CD4-positive, alpha-beta T cell treated with Interleukin-10 for 1 hour (primary cell): ENCODE results near the gene MIGA2.

Source experiments
- DNase-seq: peaks from one replicate; pipeline ENCODE4 v3.0.0-alpha.2; 2020

The MIGA2 gene

DNA sequence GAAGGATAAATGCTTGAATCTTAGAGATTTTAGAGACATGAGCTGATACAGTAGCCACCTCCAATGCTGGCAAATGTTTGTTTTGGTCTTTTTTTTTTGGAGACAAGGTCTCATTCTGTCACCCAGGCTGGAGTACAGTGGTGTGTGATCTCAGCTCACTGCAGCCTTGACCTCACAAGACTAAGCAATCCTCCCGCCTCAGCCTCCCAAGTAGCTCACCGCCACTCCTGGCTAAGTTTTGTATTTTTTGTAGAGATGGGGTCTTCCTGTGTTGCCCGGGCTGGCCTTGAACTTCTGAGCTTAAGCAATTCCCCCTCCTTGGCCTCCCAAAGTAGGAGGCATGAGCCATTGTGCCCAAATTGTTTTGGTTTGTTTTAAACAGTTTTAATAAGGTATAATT is 37.7 kb downstream of the MIGA2 start:
- DNase-seq, result no peak

DNA sequence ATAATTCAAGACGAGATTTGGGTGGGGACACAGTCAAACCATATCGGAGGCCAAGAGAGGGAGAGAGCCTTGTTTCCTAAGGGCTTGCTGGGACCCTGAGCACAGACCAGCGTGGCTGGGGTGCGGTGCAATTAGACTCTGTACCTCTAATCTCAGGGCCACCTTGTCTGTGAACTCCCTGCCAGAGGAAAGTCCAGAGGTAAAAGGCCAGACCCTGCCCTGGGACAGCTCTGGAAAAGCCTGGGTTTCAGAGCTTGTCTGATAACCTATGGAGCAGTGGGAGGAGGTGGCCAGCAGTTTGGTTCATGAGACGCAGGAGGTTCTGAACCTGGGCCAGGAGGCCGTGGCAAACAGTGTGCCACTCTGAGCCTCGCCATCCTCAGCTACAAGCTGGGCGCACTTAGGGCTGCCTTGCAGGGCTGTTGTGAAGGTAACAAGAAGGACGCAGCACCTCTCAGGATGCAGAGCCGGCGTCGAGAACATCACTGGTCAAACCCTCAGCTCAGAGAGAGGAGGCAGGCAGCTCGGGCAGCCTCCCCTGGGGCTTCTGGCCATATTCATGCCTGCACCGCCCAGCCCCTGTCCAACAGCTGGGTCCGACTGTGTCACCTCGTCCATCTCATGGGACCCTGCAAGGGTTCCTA is 39.7 kb downstream of the MIGA2 start:
- no peak for DNase-seq

DNA sequence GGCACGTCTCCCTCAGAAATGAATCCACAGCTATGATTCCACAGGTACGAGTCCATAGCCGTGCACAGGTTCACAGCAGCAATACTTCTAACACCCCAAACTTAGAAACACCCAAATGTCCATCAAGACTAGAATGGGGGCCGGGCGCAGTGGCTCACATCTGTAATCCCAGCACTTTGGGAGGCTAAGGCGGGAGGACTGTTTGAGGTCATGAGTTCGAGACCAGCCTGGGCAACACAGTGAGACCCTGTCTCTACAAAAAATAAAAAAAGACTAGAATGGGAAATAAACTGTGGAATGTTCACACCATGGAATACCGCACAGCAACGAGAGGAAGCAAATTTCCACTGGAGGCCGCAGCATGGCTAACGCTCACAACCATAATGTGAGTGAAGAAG is 40.2 kb downstream of the MIGA2 start:
- no peak for DNase-seq

DNA sequence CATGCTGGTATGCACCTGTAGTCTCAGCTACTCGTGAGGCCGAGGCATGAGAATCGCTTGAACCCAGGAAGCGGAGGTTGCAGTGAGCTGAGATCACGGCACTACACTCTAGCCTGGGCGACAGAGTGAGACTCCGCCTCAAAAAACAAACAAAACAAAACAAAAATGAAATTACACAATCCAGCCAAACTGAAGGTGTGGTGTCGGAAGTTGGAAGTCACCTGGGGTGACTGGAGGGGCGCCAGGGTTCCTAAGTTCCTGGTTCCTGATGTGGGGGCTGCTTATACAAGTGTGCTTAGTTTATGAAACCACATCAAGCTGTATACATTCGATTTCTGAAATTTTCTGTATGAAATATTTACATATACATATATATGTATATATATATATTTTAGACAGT is 40.8 kb downstream of the MIGA2 start:
- no peak for DNase-seq

DNA sequence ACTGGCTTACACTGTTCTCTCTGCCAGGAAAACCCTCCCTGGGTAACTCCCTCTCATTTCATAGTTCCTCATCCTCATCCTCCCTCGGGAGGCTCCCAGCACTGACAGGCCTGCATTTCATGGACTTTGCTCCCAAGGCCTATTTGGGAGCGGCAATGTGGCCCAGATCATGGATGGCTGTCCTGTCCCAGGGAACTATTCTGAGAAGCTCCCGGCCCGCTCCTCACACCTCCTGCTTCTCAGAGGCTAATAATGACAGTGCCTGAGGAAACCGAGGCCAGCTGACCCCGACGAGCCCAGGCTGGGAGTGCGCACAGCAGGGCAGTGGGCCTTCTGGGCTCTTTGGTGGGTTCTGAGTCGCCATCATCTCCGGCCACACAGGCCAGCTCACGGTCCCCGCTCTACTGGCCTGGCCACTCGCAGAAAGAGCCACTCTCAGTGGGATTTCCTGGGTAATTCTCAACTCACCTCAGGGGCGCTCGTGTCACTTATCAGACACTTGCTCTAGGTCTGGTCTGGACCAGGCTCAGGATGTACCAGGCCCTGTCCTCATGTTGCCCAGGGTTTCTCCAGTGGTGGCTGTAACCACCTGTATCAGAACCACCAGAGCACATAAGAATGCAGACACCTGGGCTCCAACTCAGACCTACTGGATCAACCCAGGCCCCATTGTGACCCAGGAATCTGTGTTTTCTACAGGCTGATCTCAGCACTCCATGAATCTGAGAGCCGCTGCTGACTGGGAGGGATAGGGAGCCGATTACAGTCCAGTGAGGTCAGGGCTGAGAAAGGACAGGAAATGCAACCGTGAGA is 42.5 kb downstream of the MIGA2 start:
- no peak for DNase-seq

DNA sequence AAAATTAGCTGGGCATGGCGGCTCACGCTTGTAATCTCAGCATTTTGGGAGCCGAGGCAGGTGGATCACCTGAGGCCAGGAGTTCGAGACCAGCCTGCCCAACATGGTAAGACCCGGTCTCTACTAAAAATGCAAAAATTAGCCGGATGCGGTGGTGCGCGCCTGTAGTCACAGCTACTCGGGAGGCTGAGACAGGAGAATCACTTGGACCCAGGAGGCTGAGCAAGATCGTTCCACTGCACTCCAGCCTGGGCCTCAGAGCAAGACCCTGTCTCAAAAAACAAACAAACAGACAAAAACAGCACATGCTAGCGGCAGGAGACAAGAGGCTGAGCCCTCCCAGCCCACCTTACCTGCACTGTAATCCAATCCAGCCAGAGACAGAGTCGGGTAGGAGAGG is 43.4 kb downstream of the MIGA2 start:
- DNase-seq, result no peak

DNA sequence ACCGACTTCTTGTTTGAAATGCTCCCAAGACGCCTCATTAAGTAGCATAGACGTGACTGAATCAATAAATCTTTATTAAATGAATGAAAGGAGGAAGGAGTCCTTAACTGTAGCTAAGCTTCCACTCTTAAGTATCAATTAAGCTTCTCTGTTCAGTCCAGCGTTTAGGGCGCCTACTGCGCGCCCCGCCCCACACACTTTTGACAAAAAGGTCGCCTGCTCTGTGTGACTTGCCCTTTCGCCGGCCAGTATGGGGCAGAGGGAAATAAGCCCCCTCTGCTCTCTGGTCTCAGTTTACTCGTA is 43.8 kb downstream of the MIGA2 start:
- DNase-seq, result no peak

DNA sequence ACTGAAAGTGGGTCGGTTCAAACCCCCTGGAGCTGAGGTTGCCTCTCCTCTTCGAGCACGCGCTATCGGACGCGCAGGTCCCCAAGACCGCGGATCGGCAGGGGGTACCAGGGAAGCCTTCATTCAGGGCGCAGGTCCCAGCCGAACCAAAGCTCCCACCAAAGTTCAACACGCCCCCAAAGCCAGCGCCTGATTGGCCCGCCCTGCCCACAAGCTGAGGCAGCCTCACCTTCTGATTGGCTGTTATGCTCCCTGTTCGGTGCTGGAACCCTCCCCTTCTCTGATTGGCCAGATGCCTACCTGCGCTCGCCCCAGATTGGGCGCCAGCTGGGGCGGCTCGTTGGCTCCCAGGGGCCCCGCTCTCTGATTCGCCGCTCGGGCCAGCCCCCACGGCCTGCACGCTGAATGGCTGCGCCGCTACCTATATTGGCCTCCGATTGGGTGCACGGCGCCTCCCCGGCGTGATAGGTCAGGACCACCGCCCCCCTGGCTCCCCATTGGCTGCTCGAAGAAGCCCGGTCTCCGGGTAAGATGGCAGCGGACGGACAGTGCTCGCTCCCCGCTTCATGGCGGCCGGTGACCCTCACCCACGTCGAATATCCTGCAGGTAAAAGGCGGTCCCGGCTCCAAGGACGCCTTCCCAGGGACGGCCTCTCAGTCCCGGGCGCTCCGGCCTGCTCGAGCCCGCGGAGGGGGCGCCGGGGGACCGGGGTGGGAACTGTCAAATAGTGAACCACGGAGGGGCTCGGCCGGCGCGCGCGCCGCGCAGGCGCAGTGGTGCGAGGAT is 44.4 kb downstream of the MIGA2 start, which contains the start of gene DOLPP1:
TSS of gene DOLPP1 (plus strand) at position 511 of the 787 bp plus-strand sequence. CDS start at position 532, 21 bp downstream.
- peak; percentile 99 for DNase-seq

DNA sequence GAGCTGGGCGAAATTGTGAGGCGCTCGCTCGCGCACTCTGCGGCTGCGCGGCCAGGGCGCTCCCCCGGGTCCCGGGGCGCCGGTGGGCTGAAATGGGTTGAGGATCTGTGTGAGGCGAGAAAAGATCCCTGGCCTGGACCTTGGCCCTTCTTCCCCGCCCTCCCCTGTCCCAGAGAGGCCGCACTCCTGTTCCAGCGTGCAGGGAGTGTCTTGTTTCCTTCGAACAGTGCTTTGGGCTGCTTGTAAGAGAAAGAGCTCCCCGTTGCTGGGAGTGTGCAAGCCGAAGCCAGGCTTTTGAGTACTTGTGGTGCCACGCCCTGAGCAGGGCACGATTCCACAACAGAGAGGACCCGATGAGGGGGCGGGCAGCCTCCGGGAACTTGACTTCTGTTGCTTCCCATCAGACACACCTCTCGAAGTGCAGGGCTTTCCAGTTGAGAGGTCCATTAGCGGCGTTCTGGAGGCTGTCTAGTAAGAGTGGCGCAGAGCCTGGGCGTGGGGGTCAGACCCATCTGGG is 45.0 kb downstream of the MIGA2 start:
- no peak for DNase-seq

DNA sequence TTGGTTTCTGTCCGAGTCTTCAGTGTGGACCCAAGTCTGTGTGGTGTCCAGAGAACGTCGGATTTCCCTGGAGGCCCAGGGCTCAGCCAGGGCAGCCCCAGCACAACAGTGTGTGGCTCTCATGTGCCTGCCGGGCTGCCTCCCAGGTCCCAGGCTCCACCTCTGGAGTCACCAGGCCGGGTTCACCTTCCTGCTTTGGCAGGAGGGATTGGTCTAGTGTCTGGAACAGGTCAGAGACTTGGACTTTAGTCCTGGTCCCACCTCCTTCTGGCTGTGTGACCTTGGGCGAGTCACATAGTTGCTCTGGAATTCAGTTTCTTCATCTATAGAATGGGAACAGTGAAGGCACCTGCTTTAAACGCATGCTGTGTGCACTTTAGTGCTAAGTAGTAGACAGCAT is 47.7 kb downstream of the MIGA2 start:
- DNase-seq, result no peak

DNA sequence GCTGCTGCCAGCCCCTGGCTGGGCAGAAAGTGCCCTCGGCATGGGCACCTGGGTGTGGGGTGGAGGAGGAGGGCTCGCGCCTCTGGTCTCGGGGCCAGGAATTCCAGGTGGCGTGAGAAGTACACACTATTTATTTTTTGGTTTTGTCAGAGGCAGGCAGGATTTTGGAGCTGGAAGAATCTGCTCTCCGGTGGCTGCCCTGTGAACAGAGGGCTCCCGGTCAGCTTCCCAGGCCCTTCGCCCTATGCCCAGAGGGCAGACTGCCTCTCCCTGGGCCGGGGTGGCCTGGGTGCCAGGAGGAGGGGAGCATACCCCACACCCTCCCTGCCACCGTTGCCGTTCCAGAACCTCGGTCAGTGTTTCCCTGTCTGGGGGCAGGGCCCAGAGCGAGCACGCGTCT is 52.8 kb downstream of the MIGA2 start:
- no peak for DNase-seq

DNA sequence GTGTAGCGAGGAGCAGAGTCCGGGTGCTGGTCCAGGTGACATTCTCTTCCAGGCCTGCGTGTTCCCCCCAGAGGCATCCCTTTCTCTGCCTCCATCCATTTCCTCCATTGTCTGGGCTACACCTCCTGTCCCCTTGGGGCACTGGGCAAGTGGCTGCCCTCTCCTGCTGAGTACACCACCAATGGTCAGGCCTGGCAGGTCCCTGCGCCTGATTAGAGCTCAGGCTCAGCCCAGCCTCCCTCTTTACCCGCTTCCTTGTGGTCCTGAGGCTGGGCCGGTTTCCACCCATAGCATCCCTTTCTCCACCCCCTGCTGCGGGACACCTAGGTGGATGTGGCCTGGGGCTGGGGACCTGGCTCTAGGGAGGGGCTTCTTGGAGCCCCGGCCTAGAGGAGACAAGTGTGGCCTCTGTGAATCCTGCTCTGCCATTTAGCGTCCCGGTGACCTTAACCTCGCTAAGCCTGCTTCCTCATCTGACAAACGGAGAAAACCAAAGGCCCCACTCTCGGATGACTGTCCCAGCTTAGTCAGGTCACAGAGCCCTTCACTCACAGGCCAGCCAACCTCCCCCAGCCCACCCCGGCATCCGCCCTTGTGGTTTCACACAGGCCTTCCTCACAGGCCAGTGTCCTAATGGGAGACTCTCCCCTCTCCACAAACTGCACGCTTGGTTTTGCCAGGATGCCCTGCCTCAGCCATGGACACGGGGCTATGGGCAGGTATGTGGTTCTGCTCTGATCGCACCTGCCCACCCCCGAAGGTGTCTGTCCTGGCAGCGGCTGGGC is 57.4 kb downstream of the MIGA2 start:
- no peak for DNase-seq

DNA sequence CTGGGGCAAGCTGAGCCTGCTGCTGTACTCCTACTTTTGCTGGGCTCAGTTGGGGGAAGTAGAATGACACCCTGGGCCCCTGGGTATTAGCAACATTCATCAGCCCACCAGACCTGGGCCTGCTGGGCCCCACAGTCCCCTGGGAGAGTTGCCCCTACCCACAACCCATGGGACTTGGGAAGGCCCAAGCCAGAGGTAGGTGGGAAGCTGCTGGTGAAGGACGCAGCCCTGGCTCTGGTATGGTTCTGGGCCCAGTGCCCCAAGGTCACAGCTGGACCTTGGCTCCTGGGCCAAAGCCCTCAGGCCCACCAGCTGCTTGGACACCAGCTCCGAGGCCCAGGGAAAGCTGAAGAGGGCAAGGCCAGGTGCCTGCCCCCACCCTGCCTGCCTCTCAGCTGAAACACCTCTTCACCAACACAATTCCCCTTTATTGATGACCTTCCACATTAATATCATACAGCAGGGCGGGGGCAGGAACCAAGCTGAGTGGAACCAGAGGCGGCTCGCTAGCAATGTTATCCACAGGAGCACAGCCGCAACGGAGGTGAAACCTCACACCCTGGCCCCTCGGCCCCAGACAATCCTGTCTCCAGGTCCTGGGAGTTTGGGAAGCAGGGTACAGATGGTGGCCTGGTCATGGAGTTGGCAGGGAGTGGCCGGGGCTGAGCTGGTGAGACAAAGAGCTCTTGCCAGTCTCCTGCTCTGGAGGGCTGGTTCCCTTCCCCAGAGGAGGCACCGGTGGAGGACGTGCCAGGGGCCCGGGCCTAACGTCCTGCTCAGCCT is 58.2 kb downstream of the MIGA2 start:
- DNase-seq, result no peak

DNA sequence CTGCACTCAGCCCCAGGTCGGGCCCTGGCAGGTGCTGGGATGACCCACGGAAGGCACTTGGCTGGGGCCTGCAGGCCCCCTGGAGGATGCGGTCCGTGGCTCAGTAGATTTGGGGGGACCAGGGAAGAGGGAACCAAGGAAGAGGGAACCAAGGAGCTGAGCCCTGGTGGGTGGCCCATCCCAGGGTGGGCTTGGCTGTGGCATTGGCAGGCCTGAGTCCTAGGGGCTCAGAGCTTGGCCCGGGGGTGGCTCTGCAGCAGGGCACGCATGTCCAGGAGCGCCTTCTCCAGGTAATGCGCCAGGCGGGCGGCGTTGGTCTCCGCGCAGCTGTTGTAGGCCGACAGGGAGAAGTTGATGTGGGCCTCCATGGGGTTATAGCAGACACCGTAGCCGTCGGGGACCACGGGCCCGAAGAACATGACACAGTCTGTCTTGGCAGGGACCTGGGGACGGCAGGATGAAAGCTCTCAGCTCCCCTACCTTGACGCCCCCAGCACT is 58.8 kb downstream of the MIGA2 start:
- no peak for DNase-seq

DNA sequence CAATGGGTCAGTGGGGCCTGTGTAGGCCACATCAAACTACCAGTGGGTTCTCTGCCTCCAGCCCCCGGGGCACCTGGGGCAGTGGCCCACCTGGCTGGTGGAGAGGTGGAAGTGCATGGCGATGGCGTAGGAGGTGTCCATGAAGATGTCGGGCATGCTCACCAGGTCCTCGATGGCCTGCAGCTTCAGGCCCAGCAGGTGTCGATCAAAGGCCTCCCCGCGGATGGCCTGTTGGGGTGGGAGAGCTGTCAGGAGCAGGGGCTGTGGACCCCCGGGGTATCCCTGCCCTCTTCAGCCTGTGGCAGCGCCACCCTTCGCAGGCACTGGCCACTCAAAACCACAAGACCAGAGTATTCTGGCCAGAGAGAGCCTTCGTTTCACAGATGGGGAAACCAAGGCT is 59.5 kb downstream of the MIGA2 start:
- no peak for DNase-seq

DNA sequence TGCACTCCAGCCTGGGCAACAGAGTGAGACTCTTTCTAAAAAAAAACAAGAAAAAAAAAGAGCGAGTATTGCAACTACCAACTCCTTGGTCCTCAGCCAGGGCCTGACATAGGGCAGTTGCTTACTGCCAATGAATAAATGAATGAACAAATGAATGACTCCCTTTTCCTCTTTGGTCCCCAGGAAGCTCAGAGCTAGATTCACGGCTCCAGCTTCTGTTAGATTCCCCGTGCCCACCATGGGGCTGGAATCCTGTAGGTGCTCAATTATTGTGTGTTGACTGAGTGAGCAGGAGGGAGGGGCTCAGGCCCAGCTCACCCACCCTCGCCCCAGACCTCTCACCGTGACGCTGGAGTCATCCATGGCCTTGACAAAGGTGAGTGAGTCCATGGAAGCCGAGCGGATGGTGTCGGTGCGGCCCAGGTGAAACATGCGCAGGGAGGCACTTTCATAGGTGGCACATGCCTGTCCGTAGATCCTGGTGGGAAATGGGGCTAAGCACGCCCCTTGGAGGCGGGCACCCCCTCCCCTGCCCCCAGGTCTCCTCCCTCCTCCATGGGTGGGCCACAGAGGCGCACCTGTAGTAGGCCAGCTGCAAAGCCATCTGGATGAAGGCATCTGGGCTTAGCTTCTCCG is 61.4 kb downstream of the MIGA2 start:
- no peak for DNase-seq

DNA sequence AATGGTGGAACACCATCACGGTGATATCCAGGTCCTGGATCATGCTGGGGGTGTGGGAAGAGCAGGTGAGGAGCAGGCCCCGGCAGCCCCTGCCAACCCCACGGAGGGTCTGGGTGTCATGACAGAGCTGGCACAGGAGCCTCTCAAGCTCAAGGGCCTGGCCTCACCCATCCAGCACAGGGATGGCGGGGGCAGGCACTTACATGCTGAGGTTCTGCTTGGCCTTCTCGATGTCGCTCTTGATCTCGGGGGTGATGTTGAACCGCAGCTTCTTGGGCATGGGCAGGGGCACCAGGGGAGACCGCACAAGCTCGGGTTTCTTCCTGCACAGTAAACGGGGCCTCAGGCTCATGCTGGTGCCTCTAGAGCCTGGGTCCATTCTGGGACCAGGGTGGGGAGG is 61.9 kb downstream of the MIGA2 start:
- no peak for DNase-seq

DNA sequence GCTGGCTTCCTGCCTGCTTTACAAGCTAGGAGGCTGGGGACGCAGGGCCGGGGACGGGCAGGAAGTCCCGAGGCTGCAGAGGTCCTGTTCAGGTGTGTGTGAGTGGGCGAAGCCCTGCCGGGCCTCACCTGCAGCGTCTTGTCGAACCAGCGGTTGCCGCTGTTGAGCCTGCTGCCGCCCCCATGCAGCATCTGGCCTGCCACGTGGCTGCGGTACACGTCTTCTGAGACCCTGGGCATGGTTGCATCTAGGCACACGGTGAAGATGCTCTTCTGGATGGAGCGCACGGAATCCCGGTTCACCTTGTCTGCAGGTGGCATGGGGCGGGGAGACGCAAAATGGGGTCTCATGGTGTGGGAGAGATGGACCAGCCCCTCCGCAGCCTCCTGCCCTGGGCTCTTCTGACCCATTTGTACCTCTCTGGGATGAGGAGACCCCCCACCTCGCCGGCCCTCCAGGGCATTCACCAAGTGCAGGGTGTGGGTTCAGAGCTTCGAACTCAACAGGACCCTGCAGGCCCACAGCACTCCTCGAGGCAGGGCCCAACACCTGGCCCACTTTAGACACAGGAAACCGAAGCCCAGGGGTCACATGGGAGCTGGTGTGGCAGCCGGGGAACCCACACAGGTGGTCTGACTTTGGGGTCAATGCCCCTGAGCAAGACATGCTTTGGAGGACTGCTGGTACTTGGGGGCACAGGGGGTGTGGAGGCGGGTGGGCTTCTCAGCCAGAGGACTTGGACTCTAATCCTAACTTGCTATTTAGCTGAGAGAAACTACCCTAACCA is 64.2 kb downstream of the MIGA2 start:
- no peak for DNase-seq

DNA sequence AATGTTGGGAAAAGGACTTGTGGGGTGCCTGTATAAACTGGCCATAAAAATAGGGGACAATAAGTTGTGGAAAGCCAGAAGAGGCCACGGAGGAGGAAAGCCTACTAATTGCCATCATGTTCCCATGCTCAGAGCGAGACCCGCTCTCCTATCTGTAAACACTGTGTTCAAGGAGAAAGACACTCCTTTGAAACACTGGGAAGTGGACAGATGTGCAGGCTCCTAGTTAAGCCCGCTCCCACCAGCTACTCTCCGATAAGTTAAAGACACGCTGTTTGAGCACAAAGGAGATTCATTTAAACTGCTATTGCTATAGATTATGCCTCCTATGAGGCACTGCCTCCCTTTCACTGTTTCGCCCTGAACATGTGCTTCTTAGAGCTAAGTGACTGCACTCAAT is 64.9 kb downstream of the MIGA2 start:
- no peak for DNase-seq

DNA sequence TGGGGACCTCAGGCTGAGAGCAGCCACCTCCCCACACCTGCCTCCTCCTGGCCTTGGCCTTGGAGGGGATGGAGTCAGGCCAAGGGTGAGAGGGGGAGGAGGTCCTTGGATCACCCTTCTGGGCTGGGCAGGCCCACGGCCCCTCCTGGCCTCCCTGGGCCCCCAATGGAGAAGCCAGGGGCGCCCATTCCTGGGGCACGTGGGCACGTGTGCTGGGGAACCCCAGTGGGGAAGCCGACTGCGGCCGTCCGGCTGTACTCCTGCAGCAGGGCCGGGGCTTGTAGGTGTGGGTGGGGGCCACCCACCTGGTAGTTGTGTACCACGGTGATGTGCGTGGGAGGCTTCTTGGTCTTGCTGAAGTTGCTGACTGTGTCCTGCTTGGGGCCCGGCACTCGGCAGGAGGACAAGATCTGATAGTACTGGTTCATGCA is 65.7 kb downstream of the MIGA2 start:
- DNase-seq, result no peak
